AG09319 (cell line): Measurements from ENCODE around the gene FOXO3.

Experiments used
- DNase-seq: peaks from one replicate; pipeline ENCODE4 v3.0.0-alpha.2; 2010; ENCODE audit warnings: low read depth; ENCODE audit errors: extremely low read depth
- CTCF ChIP-seq: IDR thresholded peaks from 2 replicates; pipeline ENCODE4 v1.5.1; 2011; ENCODE audit warnings: low read depth, mild to moderate bottlenecking, inconsistent platforms, low read length, moderate library complexity

The FOXO3 gene

GRCh38 chr6:108609276-108609769 lies 48.6 kb downstream of the FOXO3 start:
- no peak for DNase-seq

GRCh38 chr6:108610270-108610839 lies 49.6 kb downstream of the FOXO3 start:
- DNase-seq: no peak
- TF ChIP-seq CTCF: no peak

More at GRCh38 chr6:108609276-108609769, 48.6 kb downstream of the FOXO3 start:
- TF ChIP-seq CTCF: no peak

- no peak for DNase-seq
- TF ChIP-seq CTCF: no peak
These were observed 50.4 kb downstream of the FOXO3 start for GRCh38 chr6:108610957-108611586.

GRCh38 chr6:108612852-108613251 lies 52.1 kb downstream of the FOXO3 start:
- no peak for TF ChIP-seq CTCF
- no peak for DNase-seq

- no peak for DNase-seq
- TF ChIP-seq CTCF: no peak
These were observed 55.8 kb downstream of the FOXO3 start for GRCh38 chr6:108616544-108616943.

- DNase-seq: no peak
These were observed 56.3 kb downstream of the FOXO3 start for GRCh38 chr6:108616973-108617372.

More at GRCh38 chr6:108616973-108617372, 56.3 kb downstream of the FOXO3 start:
- TF ChIP-seq CTCF: no peak
